Measurements from ENCODE around the gene ST3GAL4. TPM values are rescaled to one million over a fixed set of nuclear protein-coding genes. Genes with fewer than 3 reads are reported as not detected.

The ST3GAL4 gene
- total RNA-seq, 1 donor from 2014 or later = 61.7 TPM

DNA sequence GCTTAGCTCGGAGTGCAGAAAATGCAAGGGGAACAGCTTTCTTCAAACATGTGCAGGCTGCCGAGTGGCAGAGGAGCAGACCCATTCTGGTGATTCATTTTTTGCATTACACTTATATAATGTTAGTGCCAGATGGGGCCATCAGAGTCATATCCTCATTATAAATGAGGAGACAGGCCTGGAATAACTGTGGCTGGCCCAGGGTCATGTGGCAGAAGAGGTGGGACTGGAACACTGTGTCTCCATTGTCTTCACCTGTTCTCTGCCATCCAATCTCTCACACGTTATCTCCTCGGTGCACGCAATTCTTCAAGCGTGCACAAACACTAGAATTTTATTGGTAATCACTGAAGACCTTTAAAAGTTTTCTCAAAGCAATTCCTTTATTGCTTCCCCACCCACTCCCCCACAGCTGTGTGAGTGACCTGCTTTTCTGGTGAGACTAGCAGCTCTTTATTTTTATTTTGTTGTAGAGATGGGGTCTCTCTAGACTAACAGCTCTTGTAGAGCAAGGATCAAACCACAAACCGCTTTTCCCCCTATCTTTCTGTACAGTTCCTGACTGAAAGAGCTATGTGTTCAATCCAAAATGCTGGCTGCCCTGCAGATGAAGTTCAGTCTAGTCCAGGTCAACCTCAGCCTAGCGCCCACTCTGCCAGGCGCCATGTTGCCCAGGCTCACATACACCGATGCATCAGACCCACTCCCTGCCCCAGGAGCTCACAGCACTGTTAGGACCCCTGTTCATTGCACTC is 75.3 kb downstream of the ST3GAL4 start:
- H3K36me3 ChIP-seq = no peaks in the 10 kb centered on the region
- peak overlapping the region; percentile 80 for H3K27ac ChIP-seq (replicated peaks)
- DNase-seq = no peak
- intact Hi-C loops (cut with micrococcal nuclease) = no loop called here
- TF ChIP-seq, protein P1, sequence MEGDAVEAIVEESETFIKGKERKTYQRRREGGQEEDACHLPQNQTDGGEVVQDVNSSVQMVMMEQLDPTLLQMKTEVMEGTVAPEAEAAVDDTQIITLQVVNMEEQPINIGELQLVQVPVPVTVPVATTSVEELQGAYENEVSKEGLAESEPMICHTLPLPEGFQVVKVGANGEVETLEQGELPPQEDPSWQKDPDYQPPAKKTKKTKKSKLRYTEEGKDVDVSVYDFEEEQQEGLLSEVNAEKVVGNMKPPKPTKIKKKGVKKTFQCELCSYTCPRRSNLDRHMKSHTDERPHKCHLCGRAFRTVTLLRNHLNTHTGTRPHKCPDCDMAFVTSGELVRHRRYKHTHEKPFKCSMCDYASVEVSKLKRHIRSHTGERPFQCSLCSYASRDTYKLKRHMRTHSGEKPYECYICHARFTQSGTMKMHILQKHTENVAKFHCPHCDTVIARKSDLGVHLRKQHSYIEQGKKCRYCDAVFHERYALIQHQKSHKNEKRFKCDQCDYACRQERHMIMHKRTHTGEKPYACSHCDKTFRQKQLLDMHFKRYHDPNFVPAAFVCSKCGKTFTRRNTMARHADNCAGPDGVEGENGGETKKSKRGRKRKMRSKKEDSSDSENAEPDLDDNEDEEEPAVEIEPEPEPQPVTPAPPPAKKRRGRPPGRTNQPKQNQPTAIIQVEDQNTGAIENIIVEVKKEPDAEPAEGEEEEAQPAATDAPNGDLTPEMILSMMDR (IDR thresholded peaks at IDR 0.05; ENCODE audit: borderline replicate concordance) = no peak
- no peaks in the 10 kb centered on the region for H3K27me3 ChIP-seq (ENCODE audit: low read depth)
- peaks cover 57% of the 10 kb centered on the region for H3K4me1 ChIP-seq
- H3K4me3 ChIP-seq = no peak overlapping the region
- no peaks in the 10 kb centered on the region for H3K9me3 ChIP-seq (replicated peaks)

DNA sequence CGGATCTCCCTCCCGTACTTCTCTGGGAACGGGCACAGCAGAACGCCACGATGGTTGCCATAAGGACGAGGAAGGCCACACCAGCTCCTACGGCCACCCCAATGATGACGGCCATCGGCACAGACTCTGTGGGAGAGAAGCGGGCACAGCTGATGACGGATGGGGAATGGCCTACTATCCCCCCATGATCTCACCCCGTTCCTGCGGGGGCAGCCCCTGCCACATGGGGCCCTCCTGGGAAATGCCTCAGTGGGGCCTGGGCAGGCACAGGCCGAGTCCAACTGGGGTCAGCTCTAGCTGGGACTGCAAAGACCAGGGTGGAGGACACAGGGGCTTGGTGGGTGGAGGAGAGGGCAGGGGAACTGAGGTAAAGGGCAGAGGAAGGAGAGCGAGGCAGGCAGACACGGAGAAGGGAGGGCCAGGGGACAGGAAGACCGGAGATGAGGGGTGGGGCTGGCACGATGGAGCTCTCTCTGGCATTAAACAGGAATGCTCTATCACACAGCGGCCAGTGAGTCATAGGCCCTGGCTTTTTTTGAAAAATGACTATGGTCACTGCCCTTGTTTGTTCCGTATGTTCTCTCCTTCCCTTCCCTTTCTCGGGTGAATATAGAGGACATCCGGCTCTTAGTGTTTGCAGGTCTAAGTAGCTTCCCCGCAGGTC is 76.0 kb downstream of the ST3GAL4 start:
- TF ChIP-seq, protein P1 (IDR thresholded peaks at IDR 0.05; ENCODE audit: borderline replicate concordance) = no peak
- H3K4me1 ChIP-seq = peaks cover 61% of the 10 kb centered on the region
- no peaks in the 10 kb centered on the region for H3K27me3 ChIP-seq (ENCODE audit: low read depth)
- intact Hi-C loops (cut with micrococcal nuclease) = no loop called here
- H3K36me3 ChIP-seq = no peaks in the 10 kb centered on the region
- H3K27ac ChIP-seq (replicated peaks) = peak overlapping the region; percentile 80
- H3K9me3 ChIP-seq (replicated peaks) = no peaks in the 10 kb centered on the region
- H3K4me3 ChIP-seq = no peak overlapping the region
- DNase-seq = peak; percentile 73

DNA sequence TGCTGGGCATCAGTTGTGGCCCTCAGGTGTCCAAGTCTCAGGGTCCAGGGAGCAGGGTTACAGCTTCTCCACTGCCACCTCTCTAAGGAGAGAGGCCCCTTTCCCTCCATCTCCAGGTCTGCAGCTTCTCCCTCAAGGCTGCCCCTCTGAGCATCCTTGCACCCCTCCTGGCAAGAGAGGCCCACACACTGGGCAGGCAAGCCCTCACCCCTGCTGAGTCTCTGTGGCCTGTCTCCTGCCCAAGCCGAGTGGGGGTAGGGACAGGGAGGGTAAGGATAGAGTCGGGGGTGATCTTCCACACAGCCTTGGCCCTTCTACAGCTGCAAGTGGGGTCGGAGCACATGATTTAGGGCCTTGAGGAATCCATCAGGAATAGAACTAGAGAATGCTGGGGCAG is 76.6 kb downstream of the ST3GAL4 start:
- TF ChIP-seq, protein P1 (IDR thresholded peaks at IDR 0.05; ENCODE audit: borderline replicate concordance) = no peak
- Histone ChIP-seq H3K9me3 (replicated peaks) (no peaks in the 10 kb centered on the region), H3K27me3 (ENCODE audit: low read depth) (no peaks in the 10 kb centered on the region), H3K36me3 (no peaks in the 10 kb centered on the region), H3K27ac (replicated peaks) (peak overlapping the region; percentile 80), H3K4me1 (peaks cover 58% of the 10 kb centered on the region), H3K4me3 (no peak overlapping the region)
- DNase-seq = no peak
- intact Hi-C loops (cut with micrococcal nuclease) = no loop called here

DNA sequence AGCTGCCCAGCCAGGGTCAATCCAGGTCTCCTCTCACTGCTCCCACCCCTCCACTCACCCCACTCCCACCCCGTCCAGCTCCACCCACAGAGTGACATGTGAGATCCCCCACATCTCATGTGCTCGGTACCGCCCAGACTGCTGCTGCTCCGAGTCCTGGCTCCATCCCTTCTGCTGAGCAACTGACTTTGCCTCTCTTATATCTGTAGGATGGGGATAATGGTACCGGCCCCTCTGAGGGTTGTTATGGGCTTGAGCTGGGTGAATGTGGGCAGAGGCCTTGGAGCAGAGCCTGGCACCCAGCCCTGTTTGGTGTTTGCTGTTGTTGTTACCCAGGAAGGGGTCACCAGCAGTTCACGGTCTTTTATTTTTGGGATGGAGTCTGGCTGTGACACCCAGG is 77.0 kb downstream of the ST3GAL4 start:
- Histone ChIP-seq H3K27ac (replicated peaks) (peak overlapping the region; percentile 80), H3K36me3 (no peaks in the 10 kb centered on the region), H3K4me1 (peaks cover 54% of the 10 kb centered on the region), H3K27me3 (ENCODE audit: low read depth) (no peaks in the 10 kb centered on the region), H3K4me3 (no peak overlapping the region), H3K9me3 (replicated peaks) (no peaks in the 10 kb centered on the region)
- DNase-seq = peak; percentile 38
- intact Hi-C loops (cut with micrococcal nuclease) = no loop called here
- TF ChIP-seq, protein P1 (IDR thresholded peaks at IDR 0.05; ENCODE audit: borderline replicate concordance) = no peak

DNA sequence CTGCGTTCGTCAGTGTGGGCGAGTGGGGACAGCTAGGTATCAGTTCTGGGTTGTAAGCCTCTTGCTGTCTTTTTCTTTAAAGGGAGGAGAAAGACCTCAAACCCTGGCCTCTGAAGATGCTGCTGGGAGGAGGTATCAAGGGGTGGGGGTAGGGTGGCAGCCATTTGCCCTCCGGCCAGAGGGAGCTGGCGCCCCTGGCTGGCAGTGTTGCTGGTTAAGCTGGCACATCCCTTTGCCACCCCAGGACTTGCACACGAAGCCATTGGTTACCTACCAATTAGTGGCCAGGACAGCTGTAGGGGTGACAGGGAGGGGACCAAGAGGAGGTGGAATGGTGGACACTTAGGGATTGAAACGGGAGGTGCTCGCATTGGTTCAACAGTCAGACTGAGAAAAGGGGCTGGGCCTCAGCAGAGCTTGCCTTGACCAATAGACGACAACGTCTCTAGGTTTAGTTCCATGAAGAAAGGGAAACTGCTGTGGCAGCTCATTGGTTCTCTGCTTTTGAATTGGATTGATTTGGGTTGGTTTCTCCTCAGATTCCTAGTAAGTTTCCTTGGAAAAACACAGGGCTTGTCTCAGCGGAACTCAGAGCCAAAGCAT is 77.9 kb downstream of the ST3GAL4 start:
- no peak overlapping the region for H3K27ac ChIP-seq (replicated peaks)

More for the DNA sequence above, 77.9 kb downstream of the ST3GAL4 start:
- no peak for DNase-seq
- no peaks in the 10 kb centered on the region for H3K9me3 ChIP-seq (replicated peaks)
- H3K36me3 ChIP-seq = no peaks in the 10 kb centered on the region
- intact Hi-C loops (cut with micrococcal nuclease) = no loop called here
- TF ChIP-seq, protein P1 (IDR thresholded peaks at IDR 0.05; ENCODE audit: borderline replicate concordance) = no peak
- H3K4me1 ChIP-seq = peaks cover 57% of the 10 kb centered on the region
- no peaks in the 10 kb centered on the region for H3K27me3 ChIP-seq (ENCODE audit: low read depth)
- H3K4me3 ChIP-seq = no peak overlapping the region

Data from left ventricle myocardium inferior (tissue), 1 donor.